Measurements from ENCODE around the gene CFAP69.
"Not testable (repeated sequence)": the region's sequence is repeated elsewhere in the genome, so short reads cannot be mapped to it uniquely, and the experiment has no call there.

CFAP69 gene

GRCh38 chr7:90320801-90321494 lies 76.0 kb downstream of the CFAP69 start, which contains the start of gene FAM237B:
Gene FAM237B (minus strand): TSS chr7:90321304. CDS start chr7:90319748, 1,556 bp downstream.
- Histone ChIP-seq H3K36me3 (ENCODE audit: insufficient read depth, low read length) (no peaks in the 10 kb centered on the region), H3K4me3 (ENCODE audit: low read length) (peak within 1 kb of the TSS; percentile 70), H3K27me3 (ENCODE audit: control insufficient read depth, insufficient read depth, low read length) (peaks cover 27% of the 10 kb centered on the region), H3K4me1 (ENCODE audit: control insufficient read depth, insufficient read depth, low read length) (peaks cover 7% of the 10 kb centered on the region), H3K9me3 (replicated peaks; ENCODE audit: low read length) (no peaks in the 10 kb centered on the region), H3K9ac (ENCODE audit: low read depth, low read length) (no peak within 1 kb of the TSS), H3K4me2 (ENCODE audit: low read length) (peak within 1 kb of the TSS; percentile 90)

GRCh38 chr7:90322837-90323236 lies 77.9 kb downstream of the CFAP69 start:
- H3K9me3 ChIP-seq (replicated peaks; ENCODE audit: low read length) = no peaks in the 10 kb centered on the region
- H3K4me1 ChIP-seq (ENCODE audit: control insufficient read depth, insufficient read depth, low read length) = peaks cover 7% of the 10 kb centered on the region
- H3K4me3 ChIP-seq (ENCODE audit: low read length) = no peak overlapping the region
- H3K27me3 ChIP-seq (ENCODE audit: control insufficient read depth, insufficient read depth, low read length) = peaks cover 27% of the 10 kb centered on the region
- no peak overlapping the region for H3K9ac ChIP-seq (ENCODE audit: low read depth, low read length)
- H3K36me3 ChIP-seq (ENCODE audit: insufficient read depth, low read length) = no peaks in the 10 kb centered on the region
- H3K4me2 ChIP-seq (ENCODE audit: low read length) = no peak overlapping the region

GRCh38 chr7:90326500-90326899 lies 81.5 kb downstream of the CFAP69 start:
- Histone ChIP-seq H3K36me3 (ENCODE audit: insufficient read depth, low read length) (no peaks in the 10 kb centered on the region), H3K9me3 (replicated peaks; ENCODE audit: low read length) (no peaks in the 10 kb centered on the region), H3K4me2 (ENCODE audit: low read length) (no peak overlapping the region), H3K4me1 (ENCODE audit: control insufficient read depth, insufficient read depth, low read length) (no peaks in the 10 kb centered on the region), H3K9ac (ENCODE audit: low read depth, low read length) (no peak overlapping the region), H3K4me3 (ENCODE audit: low read length) (no peak overlapping the region), H3K27me3 (ENCODE audit: control insufficient read depth, insufficient read depth, low read length) (peaks cover 13% of the 10 kb centered on the region)

GRCh38 chr7:90334193-90334843 lies 89.3 kb downstream of the CFAP69 start:
- Histone ChIP-seq H3K9me3 (replicated peaks; ENCODE audit: low read length) (no peaks in the 10 kb centered on the region), H3K4me3 (ENCODE audit: low read length) (no peak overlapping the region), H3K9ac (ENCODE audit: low read depth, low read length) (no peak overlapping the region), H3K4me1 (ENCODE audit: control insufficient read depth, insufficient read depth, low read length) (no peaks in the 10 kb centered on the region), H3K36me3 (ENCODE audit: insufficient read depth, low read length) (no peaks in the 10 kb centered on the region), H3K27me3 (ENCODE audit: control insufficient read depth, insufficient read depth, low read length) (peaks cover 2% of the 10 kb centered on the region), H3K4me2 (ENCODE audit: low read length) (no peak overlapping the region)

GRCh38 chr7:90334926-90335325 lies 90.0 kb downstream of the CFAP69 start:
- not testable (repeated sequence) for H3K9me3 ChIP-seq (replicated peaks; ENCODE audit: low read length); H3K9ac ChIP-seq (ENCODE audit: low read depth, low read length); H3K4me3 ChIP-seq (ENCODE audit: low read length); H3K4me2 ChIP-seq (ENCODE audit: low read length); H3K4me1 ChIP-seq (ENCODE audit: control insufficient read depth, insufficient read depth, low read length); H3K36me3 ChIP-seq (ENCODE audit: insufficient read depth, low read length); H3K27me3 ChIP-seq (ENCODE audit: control insufficient read depth, insufficient read depth, low read length)

GRCh38 chr7:90337106-90337505 lies 92.1 kb downstream of the CFAP69 start:
- peaks cover 2% of the 10 kb centered on the region for H3K27me3 ChIP-seq (ENCODE audit: control insufficient read depth, insufficient read depth, low read length)
- no peak overlapping the region for H3K9ac ChIP-seq (ENCODE audit: low read depth, low read length)
- no peaks in the 10 kb centered on the region for H3K36me3 ChIP-seq (ENCODE audit: insufficient read depth, low read length)
- H3K4me3 ChIP-seq (ENCODE audit: low read length) = no peak overlapping the region
- H3K4me2 ChIP-seq (ENCODE audit: low read length) = no peak overlapping the region
- no peaks in the 10 kb centered on the region for H3K4me1 ChIP-seq (ENCODE audit: control insufficient read depth, insufficient read depth, low read length)
- no peaks in the 10 kb centered on the region for H3K9me3 ChIP-seq (replicated peaks; ENCODE audit: low read length)

GRCh38 chr7:90345016-90345415 lies 100.0 kb downstream of the CFAP69 start:
- Histone ChIP-seq H3K9me3 (replicated peaks; ENCODE audit: low read length) (no peaks in the 10 kb centered on the region), H3K4me3 (ENCODE audit: low read length) (peak overlapping the region; percentile 82), H3K9ac (ENCODE audit: low read depth, low read length) (no peak overlapping the region), H3K36me3 (ENCODE audit: insufficient read depth, low read length) (no peaks in the 10 kb centered on the region), H3K27me3 (ENCODE audit: control insufficient read depth, insufficient read depth, low read length) (no peaks in the 10 kb centered on the region), H3K4me2 (ENCODE audit: low read length) (peak overlapping the region; percentile 88), H3K4me1 (ENCODE audit: control insufficient read depth, insufficient read depth, low read length) (peaks cover 12% of the 10 kb centered on the region)

- Histone ChIP-seq H3K4me3 (ENCODE audit: low read length) (peak overlapping the region; percentile 82), H3K36me3 (ENCODE audit: insufficient read depth, low read length) (no peaks in the 10 kb centered on the region), H3K27me3 (ENCODE audit: control insufficient read depth, insufficient read depth, low read length) (no peaks in the 10 kb centered on the region), H3K4me2 (ENCODE audit: low read length) (peak overlapping the region; percentile 88), H3K4me1 (ENCODE audit: control insufficient read depth, insufficient read depth, low read length) (peaks cover 12% of the 10 kb centered on the region), H3K9ac (ENCODE audit: low read depth, low read length) (peak overlapping the region; percentile 89), H3K9me3 (replicated peaks; ENCODE audit: low read length) (no peaks in the 10 kb centered on the region)
Observed at GRCh38 chr7:90345595-90346335, 100.8 kb downstream of the CFAP69 start.

- Histone ChIP-seq H3K9ac (ENCODE audit: low read depth, low read length) (peak within 1 kb of the TSS; percentile 89), H3K4me1 (ENCODE audit: control insufficient read depth, insufficient read depth, low read length) (peaks cover 12% of the 10 kb centered on the region), H3K9me3 (replicated peaks; ENCODE audit: low read length) (no peaks in the 10 kb centered on the region), H3K4me2 (ENCODE audit: low read length) (peak within 1 kb of the TSS; percentile 88), H3K4me3 (ENCODE audit: low read length) (peak within 1 kb of the TSS; percentile 82), H3K27me3 (ENCODE audit: control insufficient read depth, insufficient read depth, low read length) (no peaks in the 10 kb centered on the region), H3K36me3 (ENCODE audit: insufficient read depth, low read length) (no peaks in the 10 kb centered on the region)
Observed at GRCh38 chr7:90346336-90347125, 101.6 kb downstream of the CFAP69 start, which contains the start of gene GTPBP10. Gene GTPBP10 (plus strand): TSS chr7:90346716. CDS start chr7:90346742, 26 bp downstream.

- peak overlapping the region; percentile 88 for H3K4me2 ChIP-seq (ENCODE audit: low read length)
- peak overlapping the region; percentile 89 for H3K9ac ChIP-seq (ENCODE audit: low read depth, low read length)
- peaks cover 12% of the 10 kb centered on the region for H3K4me1 ChIP-seq (ENCODE audit: control insufficient read depth, insufficient read depth, low read length)
- peak overlapping the region; percentile 82 for H3K4me3 ChIP-seq (ENCODE audit: low read length)
- no peaks in the 10 kb centered on the region for H3K27me3 ChIP-seq (ENCODE audit: control insufficient read depth, insufficient read depth, low read length)
- H3K36me3 ChIP-seq (ENCODE audit: insufficient read depth, low read length) = no peaks in the 10 kb centered on the region
- H3K9me3 ChIP-seq (replicated peaks; ENCODE audit: low read length) = no peaks in the 10 kb centered on the region
Observed at GRCh38 chr7:90347759-90348158, 102.8 kb downstream of the CFAP69 start.

GRCh38 chr7:90349305-90349704 lies 104.3 kb downstream of the CFAP69 start:
- Histone ChIP-seq H3K36me3 (ENCODE audit: insufficient read depth, low read length) (no peaks in the 10 kb centered on the region), H3K4me2 (ENCODE audit: low read length) (no peak overlapping the region), H3K9ac (ENCODE audit: low read depth, low read length) (no peak overlapping the region), H3K4me3 (ENCODE audit: low read length) (no peak overlapping the region), H3K4me1 (ENCODE audit: control insufficient read depth, insufficient read depth, low read length) (peaks cover 12% of the 10 kb centered on the region), H3K9me3 (replicated peaks; ENCODE audit: low read length) (no peaks in the 10 kb centered on the region), H3K27me3 (ENCODE audit: control insufficient read depth, insufficient read depth, low read length) (no peaks in the 10 kb centered on the region)
